K562 (cell line): Measurements from ENCODE around the gene ZNF350. TPM values are rescaled to one million over a fixed set of nuclear protein-coding genes. Genes with fewer than 3 reads are reported as not detected.

Experiments used
- BACH1 ChIP-seq: fragments of 200-800 bp; sonication (Bioruptor generic); IDR thresholded peaks from 2 replicates; pipeline ENCODE4 v1.6.1; 2016; ENCODE audit warnings: missing genetic modification characterization, missing compliant biosample characterization
- KDM5B ChIP-seq: fragments of 200-600 bp; sonication (generic); IDR thresholded peaks from 2 replicates; pipeline ENCODE4 v1.6.1; 2012; ENCODE audit warnings: low read depth, mild to moderate bottlenecking, moderate library complexity, low read length, control low read depth, inconsistent platforms; ENCODE audit not compliant: insufficient replicate concordance
- PHF8 ChIP-seq: fragments of 200-600 bp; sonication (generic); IDR thresholded peaks from 2 replicates; pipeline ENCODE4 v1.6.1; 2012; ENCODE audit warnings: mixed run types, mild to moderate bottlenecking, inconsistent platforms, low read length, moderate library complexity, borderline replicate concordance
- SAP30 ChIP-seq: fragments of 200-600 bp; sonication (generic); IDR thresholded peaks from 2 replicates; pipeline ENCODE4 v1.6.1; 2012; ENCODE audit warnings: borderline replicate concordance, low read depth, mild to moderate bottlenecking, moderate library complexity, low read length, control low read depth, inconsistent platforms; ENCODE audit not compliant: insufficient read depth, poor library complexity, severe bottlenecking
- XRCC5 ChIP-seq: fragments of 200-400 bp; formaldehyde crosslinking; IDR thresholded peaks from 2 replicates; pipeline ENCODE4 v1.6.1; 2017; ENCODE audit warnings: low read depth, mild to moderate bottlenecking, low read length
- ZNF174 ChIP-seq: fragments of 250-450 bp; sonication (Bioruptor Pico); IDR thresholded peaks from 2 replicates; pipeline ENCODE4 v1.4.0; 2020; ENCODE audit warnings: mild to moderate bottlenecking
- ZNF644 ChIP-seq: fragments of 200-800 bp; sonication (Bioruptor generic); IDR thresholded peaks from 2 replicates; pipeline ENCODE4 v1.6.1; 2016; ENCODE audit warnings: low read depth, missing genetic modification characterization, missing compliant biosample characterization
- polyA plus RNA-seq, 8 experiments: library from polyadenylated mRNA; depleted of rRNA in 4 of 8; stranded (reverse) in 5 of 8; unstranded in 3 of 8; fragments of >200 nt; fragmentation: Nextera tagmentation in 2 of 8; fragmentation: Illumina TruSeq in 1 of 8; extraction: Ambion mirVana in 2 of 8; extraction: Trizol in 1 of 8; gene quantifications; 2 replicates each; pipeline versions ENCODE4 v1.2.1 to v1.2.3, GENCODE V29; 2011 to 2014; ENCODE audit warnings: inconsistent platforms in 1 of 8, missing spikeins in 1 of 8
- total RNA-seq, 7 experiments: library from RNA; depleted of rRNA in 6 of 7; stranded (reverse); fragments of >200 nt in 6 of 7; fragmentation: Illumina TruSeq in 2 of 7; extraction: Trizol in 2 of 7; gene quantifications; 2 replicates each; pipeline versions ENCODE4 v1.2.1 to v1.2.3, GENCODE V29; 2011 to 2021; ENCODE audit warnings: low replicate concordance in 1 of 7
- TF ChIP-seq, protein P1 (sequence below), 2 experiments: fragments of 450-650 bp; IDR thresholded peaks; 2 replicates each; pipeline ENCODE4 v1.6.1; 2016; ENCODE audit warnings: mild to moderate bottlenecking in 2 of 2, borderline replicate concordance in 1 of 2, low read depth in 1 of 2, moderate library complexity in 1 of 2
- TF ChIP-seq, protein P2 (sequence below): fragments of 450-650 bp; IDR thresholded peaks from 2 replicates; pipeline ENCODE4 v1.6.1; 2016; ENCODE audit warnings: borderline replicate concordance
- TF ChIP-seq, protein P3 (sequence below): fragments of 250-450 bp; sonication (Bioruptor Pico); IDR thresholded peaks from 2 replicates; pipeline ENCODE4 v1.4.0; 2020; ENCODE audit warnings: mild to moderate bottlenecking, moderate library complexity

ZNF350 gene
- total and polyA plus RNA-seq, 9 of the 15 experiments (the other 6 are each of a cell fraction or from before 2014, with no cell fraction given), result 1.7 to 4.8 (median 2.9) TPM

DNA sequence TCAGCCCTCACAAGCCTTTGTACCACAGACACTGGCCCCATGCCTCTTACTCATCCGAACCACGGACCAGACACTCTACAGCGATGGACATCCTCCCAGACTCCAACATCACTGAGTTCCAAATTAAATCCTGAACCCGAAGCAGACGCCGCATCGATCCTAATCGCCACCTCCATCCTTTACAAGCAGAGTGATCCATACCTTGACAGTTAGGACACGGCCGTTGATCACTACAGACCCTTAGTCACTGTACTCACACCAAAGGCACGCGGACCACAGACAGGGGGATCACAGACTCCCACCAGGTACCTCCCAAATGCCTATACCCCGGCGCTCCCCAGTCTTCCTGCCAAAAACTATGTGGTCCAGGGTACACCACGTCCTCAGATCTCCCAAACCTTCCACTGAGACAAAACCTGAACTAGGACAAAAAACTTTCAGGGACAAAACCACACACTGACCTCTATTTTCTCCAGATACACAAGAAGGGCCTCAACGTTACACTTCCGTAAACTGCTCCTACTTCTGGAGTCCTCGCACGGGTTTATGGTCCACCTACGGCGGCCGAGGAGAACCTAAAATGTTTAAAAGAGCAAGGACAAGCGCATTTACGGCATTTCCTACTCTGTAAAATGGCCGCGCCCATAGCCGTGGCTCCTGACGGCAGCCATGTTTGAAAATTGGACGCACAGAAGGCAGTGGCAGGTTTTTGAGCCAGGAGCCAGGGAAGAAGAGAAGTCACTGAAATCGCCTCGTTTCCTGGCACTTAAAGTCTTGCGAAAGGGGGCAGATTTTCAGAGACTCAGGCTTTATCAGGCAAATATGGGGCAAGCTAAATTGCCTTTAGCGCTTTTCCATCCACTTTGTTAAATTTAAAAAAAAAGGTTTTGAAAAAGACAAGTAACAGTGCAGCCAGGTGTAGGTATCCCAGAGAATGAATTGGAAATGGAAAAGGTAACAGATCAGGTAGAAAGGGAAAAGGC lies at the start of gene ZNF350 (continued):
- TF ChIP-seq ZNF174 (no peak), PHF8 (peak; percentile 61; the same call in 1 of the 2 replicates), ZNF644 (tag) (peak; percentile 89), SAP30 (peak; percentile 96), BACH1 (peak; percentile 76; the same call in 1 of the 2 replicates), XRCC5 (no peak), KDM5B (no peak)
- TF ChIP-seq, protein P1, sequence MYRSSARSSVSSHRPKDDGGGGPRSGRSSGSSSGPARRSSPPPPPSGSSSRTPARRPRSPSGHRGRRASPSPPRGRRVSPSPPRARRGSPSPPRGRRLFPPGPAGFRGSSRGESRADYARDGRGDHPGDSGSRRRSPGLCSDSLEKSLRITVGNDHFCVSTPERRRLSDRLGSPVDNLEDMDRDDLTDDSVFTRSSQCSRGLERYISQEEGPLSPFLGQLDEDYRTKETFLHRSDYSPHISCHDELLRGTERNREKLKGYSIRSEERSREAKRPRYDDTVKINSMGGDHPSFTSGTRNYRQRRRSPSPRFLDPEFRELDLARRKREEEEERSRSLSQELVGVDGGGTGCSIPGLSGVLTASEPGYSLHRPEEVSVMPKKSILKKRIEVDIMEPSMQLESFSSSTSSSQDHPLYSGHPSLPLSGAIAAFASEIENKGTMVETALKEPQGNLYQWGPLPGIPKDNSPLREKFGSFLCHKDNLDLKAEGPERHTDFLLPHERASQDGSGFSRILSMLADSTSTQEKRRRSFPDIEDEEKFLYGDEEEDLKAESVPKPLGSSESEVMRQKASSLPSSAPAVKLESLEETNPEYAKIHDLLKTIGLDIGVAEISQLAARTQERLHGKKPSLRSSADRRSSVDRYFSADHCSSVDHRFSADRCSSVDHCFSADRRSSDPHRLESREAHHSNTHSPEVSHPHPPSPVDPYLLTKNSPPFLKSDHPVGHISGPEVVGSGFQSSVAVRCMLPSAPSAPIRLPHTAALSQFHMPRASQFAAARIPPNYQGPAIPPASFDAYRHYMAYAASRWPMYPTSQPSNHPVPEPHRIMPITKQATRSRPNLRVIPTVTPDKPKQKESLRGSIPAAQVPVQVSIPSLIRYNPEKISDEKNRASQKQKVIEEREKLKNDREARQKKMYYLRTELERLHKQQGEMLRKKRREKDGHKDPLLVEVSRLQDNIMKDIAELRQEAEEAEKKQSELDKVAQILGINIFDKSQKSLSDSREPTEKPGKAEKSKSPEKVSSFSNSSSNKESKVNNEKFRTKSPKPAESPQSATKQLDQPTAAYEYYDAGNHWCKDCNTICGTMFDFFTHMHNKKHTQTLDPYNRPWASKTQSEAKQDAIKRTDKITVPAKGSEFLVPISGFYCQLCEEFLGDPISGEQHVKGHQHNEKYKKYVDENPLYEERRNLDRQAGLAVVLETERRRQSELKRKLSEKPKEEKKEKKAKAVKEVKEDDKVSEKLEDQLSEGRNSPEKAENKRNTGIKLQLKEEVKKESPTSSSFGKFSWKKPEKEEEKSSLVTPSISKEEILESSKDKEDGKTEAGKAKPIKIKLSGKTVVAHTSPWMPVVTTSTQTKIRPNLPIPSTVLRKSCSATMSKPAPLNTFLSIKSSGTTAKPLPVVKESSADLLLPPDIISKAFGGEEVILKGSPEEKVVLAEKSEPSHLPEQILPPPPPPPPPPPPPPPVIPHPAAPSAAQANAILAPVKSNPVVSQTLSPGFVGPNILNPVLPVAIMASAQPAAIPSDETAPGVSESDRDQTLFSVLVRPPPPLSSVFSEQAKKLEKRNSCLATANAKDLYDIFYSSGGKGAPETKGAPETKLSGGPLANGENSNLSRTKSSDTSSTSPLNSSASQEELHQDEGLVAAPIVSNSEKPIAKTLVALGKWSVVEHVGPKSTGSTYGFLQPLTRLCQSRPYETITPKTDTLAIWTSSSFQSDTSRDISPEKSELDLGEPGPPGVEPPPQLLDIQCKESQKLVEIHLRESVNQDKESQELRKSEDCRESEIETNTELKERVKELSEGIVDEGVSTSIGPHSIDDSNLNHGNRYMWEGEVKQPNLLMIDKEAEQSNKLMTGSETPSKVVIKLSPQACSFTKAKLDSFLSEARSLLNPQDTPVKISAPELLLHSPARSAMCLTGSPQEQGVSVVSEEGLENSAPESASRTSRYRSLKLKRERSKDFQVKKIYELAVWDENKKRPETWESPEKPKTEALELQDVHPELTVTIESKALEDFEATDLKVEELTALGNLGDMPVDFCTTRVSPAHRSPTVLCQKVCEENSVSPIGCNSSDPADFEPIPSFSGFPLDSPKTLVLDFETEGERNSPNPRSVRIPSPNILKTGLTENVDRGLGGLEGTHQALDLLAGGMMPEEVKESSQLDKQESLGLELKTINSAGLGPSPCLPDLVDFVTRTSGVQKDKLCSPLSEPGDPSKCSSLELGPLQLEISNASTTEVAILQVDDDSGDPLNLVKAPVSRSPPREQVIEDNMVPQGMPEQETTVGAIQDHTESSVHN (IDR thresholded peaks at IDR 0.05; ENCODE audit: borderline replicate concordance in 1 of 2, low read depth in 1 of 2), result no peak
- TF ChIP-seq, protein P2, sequence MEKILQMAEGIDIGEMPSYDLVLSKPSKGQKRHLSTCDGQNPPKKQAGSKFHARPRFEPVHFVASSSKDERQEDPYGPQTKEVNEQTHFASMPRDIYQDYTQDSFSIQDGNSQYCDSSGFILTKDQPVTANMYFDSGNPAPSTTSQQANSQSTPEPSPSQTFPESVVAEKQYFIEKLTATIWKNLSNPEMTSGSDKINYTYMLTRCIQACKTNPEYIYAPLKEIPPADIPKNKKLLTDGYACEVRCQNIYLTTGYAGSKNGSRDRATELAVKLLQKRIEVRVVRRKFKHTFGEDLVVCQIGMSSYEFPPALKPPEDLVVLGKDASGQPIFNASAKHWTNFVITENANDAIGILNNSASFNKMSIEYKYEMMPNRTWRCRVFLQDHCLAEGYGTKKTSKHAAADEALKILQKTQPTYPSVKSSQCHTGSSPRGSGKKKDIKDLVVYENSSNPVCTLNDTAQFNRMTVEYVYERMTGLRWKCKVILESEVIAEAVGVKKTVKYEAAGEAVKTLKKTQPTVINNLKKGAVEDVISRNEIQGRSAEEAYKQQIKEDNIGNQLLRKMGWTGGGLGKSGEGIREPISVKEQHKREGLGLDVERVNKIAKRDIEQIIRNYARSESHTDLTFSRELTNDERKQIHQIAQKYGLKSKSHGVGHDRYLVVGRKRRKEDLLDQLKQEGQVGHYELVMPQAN, result peak; percentile 42; the same call in 1 of the 2 replicates
- TF ChIP-seq, protein P3, sequence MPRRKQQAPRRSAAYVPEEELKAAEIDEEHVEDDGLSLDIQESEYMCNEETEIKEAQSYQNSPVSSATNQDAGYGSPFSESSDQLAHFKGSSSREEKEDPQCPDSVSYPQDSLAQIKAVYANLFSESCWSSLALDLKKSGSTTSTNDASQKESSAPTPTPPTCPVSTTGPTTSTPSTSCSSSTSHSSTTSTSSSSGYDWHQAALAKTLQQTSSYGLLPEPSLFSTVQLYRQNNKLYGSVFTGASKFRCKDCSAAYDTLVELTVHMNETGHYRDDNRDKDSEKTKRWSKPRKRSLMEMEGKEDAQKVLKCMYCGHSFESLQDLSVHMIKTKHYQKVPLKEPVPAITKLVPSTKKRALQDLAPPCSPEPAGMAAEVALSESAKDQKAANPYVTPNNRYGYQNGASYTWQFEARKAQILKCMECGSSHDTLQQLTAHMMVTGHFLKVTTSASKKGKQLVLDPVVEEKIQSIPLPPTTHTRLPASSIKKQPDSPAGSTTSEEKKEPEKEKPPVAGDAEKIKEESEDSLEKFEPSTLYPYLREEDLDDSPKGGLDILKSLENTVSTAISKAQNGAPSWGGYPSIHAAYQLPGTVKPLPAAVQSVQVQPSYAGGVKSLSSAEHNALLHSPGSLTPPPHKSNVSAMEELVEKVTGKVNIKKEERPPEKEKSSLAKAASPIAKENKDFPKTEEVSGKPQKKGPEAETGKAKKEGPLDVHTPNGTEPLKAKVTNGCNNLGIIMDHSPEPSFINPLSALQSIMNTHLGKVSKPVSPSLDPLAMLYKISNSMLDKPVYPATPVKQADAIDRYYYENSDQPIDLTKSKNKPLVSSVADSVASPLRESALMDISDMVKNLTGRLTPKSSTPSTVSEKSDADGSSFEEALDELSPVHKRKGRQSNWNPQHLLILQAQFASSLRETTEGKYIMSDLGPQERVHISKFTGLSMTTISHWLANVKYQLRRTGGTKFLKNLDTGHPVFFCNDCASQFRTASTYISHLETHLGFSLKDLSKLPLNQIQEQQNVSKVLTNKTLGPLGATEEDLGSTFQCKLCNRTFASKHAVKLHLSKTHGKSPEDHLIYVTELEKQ (CRISPR knock-in tag), result no peak
